GM18951 (cell line): ENCODE results near the gene PPP1R13L.
"Not testable (repeated sequence)": the region's sequence is repeated elsewhere in the genome, so short reads cannot be mapped to it uniquely, and the experiment has no call there.

Experiments used
- POLR2A ChIP-seq: IDR thresholded peaks from 4 replicates; pipeline ENCODE4 v1.6.1; 2011; ENCODE audit warnings: mild to moderate bottlenecking; ENCODE audit not compliant: insufficient read length, insufficient read depth; ENCODE audit errors: extremely low read depth
- in situ Hi-C: fragments of 300-500 bp; cut with MboI; formaldehyde crosslinking; loops from one replicate; pipeline ENCODE4 v1.12.0; 2022; ENCODE audit warnings: low sequenced_read_pairs, mixed read lengths, inconsistent platforms; ENCODE audit not compliant: unreplicated experiment

The PPP1R13L gene

DNA sequence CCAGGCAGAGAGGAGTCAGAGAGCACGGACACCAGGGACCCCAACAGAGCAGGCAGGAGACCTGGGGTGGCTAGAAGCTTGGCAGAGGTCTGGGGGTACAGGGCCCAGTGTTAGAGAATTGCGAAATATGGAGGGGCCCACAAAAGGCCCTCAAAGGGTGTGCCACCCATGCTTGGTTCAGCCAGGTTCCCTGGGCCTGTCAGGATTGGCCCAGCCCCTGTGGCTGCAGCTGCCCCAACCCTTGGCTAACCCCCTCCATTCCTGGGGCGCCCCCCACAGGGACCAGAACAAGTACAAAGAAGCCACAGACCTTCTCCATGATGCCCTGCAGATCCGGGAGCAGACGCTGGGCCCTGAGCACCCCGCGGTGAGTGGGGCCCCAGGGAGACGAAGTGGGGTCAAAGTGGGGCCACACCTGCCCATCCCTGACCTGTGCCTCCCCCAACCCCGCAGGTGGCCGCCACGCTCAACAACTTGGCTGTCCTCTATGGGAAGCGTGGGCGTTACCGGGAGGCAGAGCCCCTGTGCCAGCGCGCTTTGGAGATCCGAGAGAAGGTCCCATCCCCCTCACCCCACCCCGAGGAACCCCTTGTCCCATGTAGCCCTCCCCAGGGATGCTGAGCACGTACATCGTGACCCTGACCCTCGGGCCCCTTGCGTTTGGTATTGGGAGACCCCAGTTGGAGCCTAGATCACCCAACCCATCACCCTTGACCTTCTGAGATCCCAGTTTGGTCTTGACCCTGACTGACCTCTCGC lies 56.3 kb downstream of the PPP1R13L start:
- no peak for TF ChIP-seq POLR2A
- in situ Hi-C loops = no loop called here

DNA sequence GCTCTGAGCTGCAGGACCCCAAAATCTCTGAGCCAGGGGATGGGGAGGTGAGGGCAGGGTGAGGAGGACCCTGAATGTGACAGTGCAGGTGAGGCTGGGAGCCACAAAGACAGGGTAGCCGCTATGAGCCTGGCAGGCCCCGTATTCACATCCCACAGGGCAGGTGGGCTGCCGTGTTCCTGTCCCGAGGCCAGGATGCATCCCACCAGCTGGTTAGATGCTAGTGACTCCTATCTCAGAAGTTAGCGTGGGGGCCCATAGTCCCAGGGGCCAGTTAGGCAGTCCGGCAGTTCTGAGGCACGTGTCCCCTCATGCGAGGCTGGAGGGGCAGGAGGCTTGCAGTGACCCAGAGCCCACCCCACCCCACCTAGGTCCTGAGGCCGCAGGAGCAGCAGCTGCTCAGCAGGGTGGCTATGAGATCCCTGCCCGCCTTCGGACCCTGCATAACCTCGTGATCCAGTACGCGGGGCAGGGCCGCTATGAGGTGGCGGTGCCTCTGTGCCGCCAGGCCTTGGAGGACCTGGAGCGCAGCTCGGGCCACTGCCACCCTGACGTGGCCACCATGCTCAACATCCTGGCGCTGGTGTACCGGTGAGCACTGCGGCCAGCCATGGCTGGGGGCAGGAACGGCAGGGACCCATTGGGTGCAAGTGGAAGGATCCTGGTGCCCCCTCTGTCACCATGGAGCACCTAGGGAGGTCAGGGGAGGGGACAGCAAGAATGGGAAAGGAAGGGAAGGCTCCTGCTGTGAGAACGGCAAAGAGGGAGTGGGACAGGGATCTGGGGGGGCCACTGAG lies 57.1 kb downstream of the PPP1R13L start:
- no peak for TF ChIP-seq POLR2A
- in situ Hi-C loops = no loop called here

DNA sequence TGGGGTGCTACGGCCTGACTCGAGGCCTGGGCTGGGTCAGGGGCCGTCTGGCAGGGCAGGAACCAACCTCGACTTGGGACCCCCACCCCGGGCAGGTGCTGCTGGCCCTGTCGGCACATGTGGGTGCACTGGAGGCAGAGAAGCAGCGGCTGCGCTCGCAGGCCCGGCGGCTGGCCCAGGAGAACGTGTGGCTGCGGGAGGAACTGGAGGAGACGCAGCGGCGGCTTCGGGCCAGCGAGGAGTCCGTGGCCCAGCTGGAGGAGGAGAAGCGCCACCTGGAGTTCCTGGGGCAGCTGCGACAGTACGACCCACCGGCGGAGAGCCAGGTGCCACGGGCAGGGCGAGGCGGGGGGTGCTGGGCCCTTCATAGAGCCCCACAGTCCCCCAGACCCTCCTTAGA lies 58.4 kb downstream of the PPP1R13L start:
- in situ Hi-C loops = no loop called here
- no peak for TF ChIP-seq POLR2A

DNA sequence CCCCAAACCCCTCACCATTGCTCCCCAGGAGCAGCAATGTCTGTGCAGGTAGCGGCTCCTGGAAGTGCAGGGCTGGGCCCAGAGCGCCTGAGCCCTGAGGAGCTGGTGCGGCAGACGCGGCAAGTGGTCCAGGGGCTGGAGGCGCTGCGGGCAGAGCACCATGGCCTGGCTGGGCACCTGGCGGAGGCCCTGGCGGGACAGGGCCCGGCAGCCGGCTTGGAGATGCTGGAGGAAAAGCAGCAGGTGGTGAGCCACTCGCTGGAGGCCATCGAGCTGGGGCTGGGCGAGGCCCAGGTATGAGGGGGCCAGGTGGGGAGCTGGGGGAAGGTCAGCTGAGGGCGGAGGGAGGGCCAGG lies 59.4 kb downstream of the PPP1R13L start:
- in situ Hi-C loops = no loop called here
- TF ChIP-seq POLR2A = no peak

DNA sequence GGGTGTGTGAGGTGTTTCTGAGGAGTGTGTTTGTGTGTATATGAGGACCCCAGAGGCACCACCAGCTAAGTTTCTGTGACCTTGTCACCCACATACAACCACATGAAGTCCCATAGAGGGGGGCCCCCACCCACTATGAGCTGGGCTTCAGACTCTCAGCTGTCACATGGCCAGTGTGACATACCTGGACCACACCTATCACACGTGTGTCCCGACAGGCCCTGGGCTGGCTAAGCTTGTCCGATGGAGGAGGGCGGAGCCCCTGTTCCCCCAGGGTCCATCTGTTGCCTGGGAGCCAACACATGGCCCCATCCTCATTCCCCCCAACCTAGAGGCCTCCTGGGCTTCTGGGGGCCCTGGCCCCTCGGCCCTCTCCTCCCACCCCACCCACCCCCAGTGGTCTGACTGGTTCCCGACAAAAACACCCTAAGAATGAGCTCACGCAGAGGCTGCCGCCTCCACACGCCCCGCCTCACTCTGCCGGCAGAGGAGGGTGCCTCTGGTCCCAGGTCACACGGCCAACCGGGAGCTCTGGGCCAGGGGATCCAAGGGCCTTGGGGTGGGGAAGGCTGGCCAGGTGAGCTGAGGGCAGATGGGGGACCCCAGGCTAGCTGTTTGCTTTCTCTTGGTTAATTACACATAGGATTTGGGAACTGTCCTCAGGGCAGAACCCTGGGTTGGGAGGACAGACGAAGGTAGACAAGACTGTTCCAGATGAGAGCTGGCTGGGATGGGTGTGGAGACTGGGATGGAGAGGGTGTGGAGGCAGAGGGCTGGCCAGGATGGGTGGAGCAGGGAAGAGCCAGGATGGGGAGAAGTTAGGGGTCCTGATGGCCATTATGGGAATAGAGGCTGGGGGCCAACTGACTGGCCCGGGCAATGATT lies 60.0 kb downstream of the PPP1R13L start:
- in situ Hi-C loops = no loop called here
- TF ChIP-seq POLR2A = no peak

DNA sequence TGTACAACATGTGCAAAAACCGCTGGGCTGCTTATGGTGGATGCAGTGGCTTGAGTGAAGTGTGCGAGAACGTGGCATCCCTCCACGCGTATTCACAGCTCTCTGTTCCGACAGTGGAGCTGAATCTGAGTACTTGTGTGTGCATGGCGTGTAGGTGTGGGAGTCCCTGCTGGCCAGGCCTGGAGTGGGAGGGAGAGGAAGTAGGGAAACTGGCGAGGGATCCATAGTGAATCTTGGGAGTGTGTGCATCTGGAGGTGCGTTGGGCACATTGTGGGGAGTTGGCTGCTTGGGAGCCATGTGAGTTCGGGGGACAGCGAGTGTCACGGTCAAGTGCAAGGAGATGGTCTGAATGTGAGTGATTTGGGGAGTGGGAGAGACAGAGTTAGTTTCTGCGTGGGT lies 62.0 kb downstream of the PPP1R13L start:
- TF ChIP-seq POLR2A = no peak
- in situ Hi-C loops = no loop called here

DNA sequence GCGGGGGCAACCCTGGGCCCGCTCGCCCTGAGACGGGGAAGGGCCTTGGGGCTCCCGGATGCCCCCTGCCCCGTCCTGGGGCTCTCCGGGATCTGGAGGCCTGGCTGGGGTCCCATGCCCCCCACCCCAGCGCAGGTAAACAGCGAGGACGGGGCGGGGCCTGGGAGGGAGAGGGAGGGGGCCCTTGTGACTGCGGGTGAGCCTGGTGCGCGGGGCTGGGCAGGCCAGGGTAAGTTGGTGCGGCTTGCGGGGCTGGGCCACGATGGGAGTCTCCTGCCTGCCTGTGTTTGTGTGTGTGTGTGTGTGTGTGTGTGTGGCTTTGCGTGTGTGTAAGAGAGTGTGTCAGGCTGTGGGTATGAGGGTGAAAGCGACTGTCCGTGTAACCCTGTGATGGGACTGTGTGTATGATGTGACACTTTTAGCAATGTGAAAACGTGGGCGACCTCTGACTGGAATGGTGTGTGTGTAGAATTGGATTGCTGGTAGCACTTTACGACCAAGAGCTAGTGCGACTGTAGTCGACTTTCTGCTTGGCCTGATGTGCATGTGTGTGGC lies 63.9 kb downstream of the PPP1R13L start:
- in situ Hi-C loops = no loop called here
- no peak for TF ChIP-seq POLR2A

DNA sequence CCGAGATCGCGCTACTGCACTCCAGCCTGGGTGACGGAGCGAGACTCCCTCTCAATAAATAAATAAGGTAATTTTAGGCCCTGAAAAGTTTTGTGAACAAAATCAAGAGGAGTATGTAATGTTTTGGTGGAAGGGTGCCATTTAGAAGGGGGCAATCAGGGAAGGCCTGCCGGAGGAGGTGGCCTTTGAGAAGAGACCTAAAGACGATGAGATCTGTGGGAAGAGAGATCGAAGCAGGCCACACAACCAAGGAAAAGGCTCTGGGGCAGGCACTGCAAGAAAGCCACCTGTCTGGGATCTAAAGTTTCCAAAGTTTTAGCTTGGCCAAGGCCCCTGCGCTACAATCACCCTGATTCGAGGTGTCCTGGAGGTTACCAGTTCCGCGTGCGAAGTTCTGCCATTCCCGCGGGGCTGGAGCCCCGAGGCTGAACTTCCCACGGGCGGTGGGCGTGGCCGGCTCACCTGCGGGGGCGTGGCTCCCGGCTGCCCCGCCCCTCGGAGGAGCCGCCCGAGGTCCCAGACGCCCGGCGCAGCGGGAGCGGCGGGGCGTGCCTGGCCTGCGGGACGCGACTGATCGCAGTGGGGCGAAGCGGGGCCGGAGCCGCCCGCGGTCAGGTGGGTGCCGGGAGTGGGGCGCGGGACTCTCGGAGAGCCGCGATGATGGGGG lies 64.5 kb downstream of the PPP1R13L start, which contains the start of gene KLC3:
TSS of gene KLC3 (plus strand) at position 519 of the 667 bp plus-strand sequence. CDS start 4,792 bp downstream, outside the sequence.
- TF ChIP-seq POLR2A = no peak
- in situ Hi-C loops = no loop called here

DNA sequence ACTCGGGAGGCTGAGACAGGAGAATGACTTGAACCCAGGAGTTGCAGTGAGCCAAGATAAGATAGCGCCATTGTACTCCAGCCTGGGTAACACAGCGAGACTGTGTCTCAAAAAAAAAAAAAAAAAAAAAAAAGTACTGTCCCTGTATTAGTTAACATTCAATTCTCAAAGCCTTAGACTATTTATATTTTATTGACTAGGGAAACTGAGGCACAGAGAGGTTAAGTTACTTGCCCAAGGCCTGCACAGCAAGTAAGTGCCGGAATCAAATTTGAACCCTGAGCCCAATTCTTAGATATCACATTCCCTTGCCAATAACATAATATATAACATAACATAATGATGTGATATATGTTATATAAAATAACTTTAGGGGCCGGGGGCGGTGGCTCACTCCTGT lies 65.2 kb downstream of the PPP1R13L start:
- in situ Hi-C loops = no loop called here
- no peak for TF ChIP-seq POLR2A

DNA sequence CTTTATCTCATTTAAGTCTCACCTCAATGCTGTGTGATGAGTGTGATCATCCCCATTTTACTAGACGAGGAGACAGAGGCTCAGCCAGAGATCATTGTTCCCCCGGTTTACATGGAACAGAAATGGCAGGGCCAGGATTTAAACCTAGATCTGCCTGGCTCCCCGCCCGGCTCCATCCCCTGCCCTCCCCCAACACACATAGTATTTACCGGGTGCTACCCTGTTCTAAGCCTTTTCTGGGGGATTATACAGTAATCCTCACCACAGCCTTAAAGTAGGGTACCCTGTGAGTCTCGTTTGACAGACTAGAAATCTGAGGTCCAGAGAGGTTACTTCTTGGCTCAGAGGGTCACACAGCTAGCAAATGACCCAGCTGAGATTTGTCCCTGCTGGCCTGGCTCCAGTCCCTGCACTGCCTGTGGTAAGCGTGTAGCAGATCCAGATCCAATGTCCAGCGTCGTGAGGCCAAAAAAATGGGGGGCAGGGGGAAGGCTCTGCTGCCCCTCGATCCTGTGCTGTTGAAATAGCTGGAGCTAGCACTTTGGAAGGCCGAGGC lies 68.1 kb downstream of the PPP1R13L start:
- TF ChIP-seq POLR2A = no peak
- in situ Hi-C loops = no loop called here

DNA sequence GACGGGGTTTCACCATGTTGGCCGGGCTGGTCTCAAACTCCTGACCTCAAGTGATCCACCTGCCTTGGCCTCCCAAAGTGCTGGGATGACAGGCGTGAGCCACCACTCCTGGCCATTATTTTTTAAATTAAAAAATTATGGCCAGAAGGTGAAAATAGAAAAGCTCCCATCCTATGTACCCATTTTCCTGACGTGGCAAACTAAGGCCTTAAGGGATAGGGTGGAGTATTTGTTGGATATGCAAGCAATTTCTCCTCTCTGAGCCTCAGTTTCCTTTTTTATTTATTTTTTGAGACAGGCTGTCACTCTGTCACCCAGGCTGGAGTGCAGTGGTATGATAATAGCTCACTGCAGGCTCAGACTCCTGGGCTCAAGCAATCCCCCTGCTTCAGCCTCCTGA lies 70.0 kb downstream of the PPP1R13L start:
- in situ Hi-C loops = not testable (repeated sequence)

DNA sequence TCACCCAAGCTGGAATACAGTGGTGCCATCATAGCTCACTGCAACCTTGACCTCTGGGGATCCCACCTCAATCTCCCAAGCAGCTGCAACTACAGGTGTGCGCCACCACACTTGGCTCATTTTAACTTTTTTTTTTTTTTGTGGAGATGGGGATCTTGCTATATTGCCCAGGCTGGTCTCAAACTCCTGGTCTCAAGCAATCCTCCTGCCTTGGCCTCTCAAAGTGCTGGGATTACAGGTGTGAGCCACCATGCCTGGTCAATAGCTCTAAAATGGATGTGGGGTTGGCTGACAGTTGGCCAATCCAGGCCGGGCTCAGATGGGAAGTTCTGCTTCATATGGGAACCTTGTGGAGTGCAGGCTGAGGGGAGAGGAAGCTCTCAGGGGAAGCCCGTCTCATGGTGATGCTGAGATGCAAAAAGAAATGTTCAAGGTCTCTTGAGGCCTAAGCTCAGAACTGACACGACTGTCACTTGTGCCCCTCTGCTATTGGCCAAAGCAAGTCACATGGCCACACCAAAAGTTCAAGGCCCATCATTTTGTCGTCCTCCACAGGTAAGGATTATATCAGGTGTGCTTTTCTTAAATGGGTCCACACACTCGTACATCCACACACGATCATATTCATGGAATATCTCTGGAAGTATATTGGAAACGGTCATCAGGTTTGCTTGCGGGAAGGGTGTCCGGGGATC lies 71.1 kb downstream of the PPP1R13L start:
- in situ Hi-C loops = no loop called here

More for the DNA sequence above, 71.1 kb downstream of the PPP1R13L start:
- no peak for TF ChIP-seq POLR2A
